Ramos (cell line): Measurements from ENCODE around the gene EPS8L1.

Experiments used
- in situ Hi-C: fragments of 300-500 bp; cut with MboI; formaldehyde crosslinking; loops from one replicate; pipeline ENCODE4 v1.14.3; 2022; ENCODE audit warnings: low sequenced_read_pairs; ENCODE audit not compliant: unreplicated experiment

The EPS8L1 gene

GRCh38 chr19:55112777-55113569 is 37.3 kb downstream of the EPS8L1 start:
- in situ Hi-C loops: no loop called here

- in situ Hi-C loops: no loop called here
These were observed 37.9 kb downstream of the EPS8L1 start for GRCh38 chr19:55113570-55114039.

GRCh38 chr19:55114566-55115145 is 39.0 kb downstream of the EPS8L1 start:
- in situ Hi-C loops: no loop called here

- in situ Hi-C loops: no loop called here
These were observed 39.9 kb downstream of the EPS8L1 start for GRCh38 chr19:55115446-55116065.

- in situ Hi-C loops: no loop called here
These were observed 40.7 kb downstream of the EPS8L1 start for GRCh38 chr19:55116232-55116858.

- in situ Hi-C loops: no loop called here
These were observed 41.4 kb downstream of the EPS8L1 start, which contains the start of gene PPP1R12C for GRCh38 chr19:55116859-55117662. PPP1R12C (minus strand) TSS chr19:55117637; CDS start chr19:55117543, 94 bp downstream.

GRCh38 chr19:55117663-55118391 is 42.2 kb downstream of the EPS8L1 start:
- in situ Hi-C loops: no loop called here

GRCh38 chr19:55118401-55118991 is 42.8 kb downstream of the EPS8L1 start:
- in situ Hi-C loops: no loop called here

GRCh38 chr19:55119053-55119452 is 43.4 kb downstream of the EPS8L1 start:
- in situ Hi-C loops: no loop called here

GRCh38 chr19:55131421-55131820 is 55.8 kb downstream of the EPS8L1 start:
- in situ Hi-C loops: loop anchor here (10.0 kb wide), 1 partner anchor 247 kb away; no protein-coding TSS in a partner anchor

- in situ Hi-C loops: loop anchor here (10.0 kb wide), 1 partner anchor 248 kb away; no protein-coding TSS in a partner anchor
These were observed 56.9 kb downstream of the EPS8L1 start for GRCh38 chr19:55132453-55133129.

- in situ Hi-C loops: loop anchor here (10.0 kb wide), 1 partner anchor 249 kb away; no protein-coding TSS in a partner anchor
These were observed 58.2 kb downstream of the EPS8L1 start for GRCh38 chr19:55133639-55134444.

GRCh38 chr19:55134736-55135135 is 59.1 kb downstream of the EPS8L1 start:
- in situ Hi-C loops: loop anchor here (10.0 kb wide), 1 partner anchor 250 kb away; no protein-coding TSS in a partner anchor

GRCh38 chr19:55136399-55137102 is 60.9 kb downstream of the EPS8L1 start:
- in situ Hi-C loops: loop anchor here (10.0 kb wide), 1 partner anchor 252 kb away; no protein-coding TSS in a partner anchor
